Right renal pelvis (tissue), 4 donors: ENCODE data around the gene PTCSC3. TPM values are rescaled to one million over a fixed set of nuclear protein-coding genes. Genes with fewer than 3 reads are reported as not detected.
"Not testable (repeated sequence)": the region's sequence is repeated elsewhere in the genome, so short reads cannot be mapped to it uniquely, and the experiment has no call there.

Source experiments
- DNase-seq, 4 donors: peaks; one replicate each; pipeline ENCODE4 v3.0.0-alpha.2; 2013; ENCODE audit warnings: low read depth in 4 of 4, low spot score in 3 of 4, missing footprints in 1 of 4
- polyA plus RNA-seq, 4 donors: library from polyadenylated mRNA; unstranded; fragments of 120-200 nt; gene quantifications; one replicate each; pipeline ENCODE4 v1.2.1, GENCODE V29; 2013; ENCODE audit not compliant: insufficient read length in 4 of 4

Gene PTCSC3
- polyA plus RNA-seq, 4 donors: 0.13 to 1.0 (median 0.47) TPM; not detected in 1

- no peak for DNase-seq
Observed at GRCh38 chr14:36174767-36175424, 1.6 kb downstream of the PTCSC3 start.

- no peak for DNase-seq
Observed at GRCh38 chr14:36173161-36173560, 3.4 kb downstream of the PTCSC3 start.

GRCh38 chr14:36171607-36172006 lies 4.9 kb downstream of the PTCSC3 start:
- DNase-seq: no peak

GRCh38 chr14:36167431-36167830 lies 9.1 kb downstream of the PTCSC3 start:
- no peak for DNase-seq

GRCh38 chr14:36163451-36163850 lies 13.1 kb downstream of the PTCSC3 start:
- no peak for DNase-seq

GRCh38 chr14:36162267-36162666 lies 14.3 kb downstream of the PTCSC3 start:
- DNase-seq: no peak

GRCh38 chr14:36161776-36162175 lies 14.7 kb downstream of the PTCSC3 start:
- no peak for DNase-seq

GRCh38 chr14:36151335-36151734 lies 25.2 kb downstream of the PTCSC3 start:
- DNase-seq: no peak

- DNase-seq: no peak
Observed at GRCh38 chr14:36134038-36134437, 42.5 kb downstream of the PTCSC3 start.

- DNase-seq: no peak
Observed at GRCh38 chr14:36132826-36133225, 43.7 kb downstream of the PTCSC3 start.

- DNase-seq: no peak
Observed at GRCh38 chr14:36130186-36130585, 46.3 kb downstream of the PTCSC3 start.

GRCh38 chr14:36129181-36129580 lies 47.3 kb downstream of the PTCSC3 start:
- DNase-seq: no peak

- peak in 3 of 4 donors; percentile 14 to 43 (median 20) for DNase-seq
Observed at GRCh38 chr14:36113341-36113740, 63.2 kb downstream of the PTCSC3 start.

- no peak for DNase-seq
Observed at GRCh38 chr14:36111822-36112583, 64.5 kb downstream of the PTCSC3 start.

GRCh38 chr14:36105401-36105800 lies 71.1 kb downstream of the PTCSC3 start:
- peak in 3 of 4 donors; percentile 27 to 28 (median 27) for DNase-seq

- DNase-seq: not testable (repeated sequence)
Observed at GRCh38 chr14:36104258-36104657, 72.3 kb downstream of the PTCSC3 start.

- DNase-seq: no peak
Observed at GRCh38 chr14:36099619-36100018, 76.9 kb downstream of the PTCSC3 start.

- no peak for DNase-seq
Observed at GRCh38 chr14:36097356-36097755, 79.2 kb downstream of the PTCSC3 start.

- no peak for DNase-seq
Observed at GRCh38 chr14:36096090-36096489, 80.4 kb downstream of the PTCSC3 start.

GRCh38 chr14:36094963-36095362 lies 81.6 kb downstream of the PTCSC3 start:
- DNase-seq: no peak

- DNase-seq: peak in 3 of 4 donors; percentile 38 to 58 (median 48)
Observed at GRCh38 chr14:36091096-36091495, 85.4 kb downstream of the PTCSC3 start.

- DNase-seq: no peak
Observed at GRCh38 chr14:36087411-36087810, 89.1 kb downstream of the PTCSC3 start.
